ENCODE data around the gene RPP21. TPM values are rescaled to one million over a fixed set of nuclear protein-coding genes. Genes with fewer than 3 reads are reported as not detected.
A peak's percentile ranks its signal among the peaks of the same experiment; 100 is the strongest.

The RPP21 gene
- total and polyA plus RNA-seq, 10 of the 15 experiments (the other 5 are each of a cell fraction or from before 2014, with no cell fraction given), result 14.3 to 94.6 (median 42.1) TPM

DNA sequence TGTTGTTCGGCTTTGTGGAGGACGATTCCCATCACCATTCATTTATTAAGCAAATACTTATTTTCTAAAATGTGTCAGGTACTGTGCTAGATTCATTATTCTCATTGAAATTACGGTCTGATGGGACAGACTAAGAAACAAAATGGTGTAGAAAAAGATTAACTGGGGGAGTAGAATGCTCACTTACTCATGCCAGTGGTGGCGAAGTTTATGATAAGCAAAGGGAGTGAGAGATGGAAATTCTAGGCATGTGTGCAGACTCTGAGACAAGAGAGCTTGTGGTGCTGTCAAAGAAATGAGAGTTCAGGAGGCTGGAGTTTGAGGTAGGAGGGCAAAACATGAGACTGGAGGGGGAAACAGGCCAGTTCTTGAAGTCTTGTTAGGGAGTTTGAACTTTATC is 896 bp downstream of the RPP21 start:
- H3K4me2 ChIP-seq (ENCODE audit: control insufficient read depth, insufficient read depth), result peak overlapping the region; percentile 59
- no peaks in the 10 kb centered on the region for H3K27me3 ChIP-seq (replicated peaks in 1 of 2; ENCODE audit: control insufficient read depth in 2 of 2, insufficient read depth in 2 of 2, low read length in 1 of 2)
- TF ChIP-seq, protein P1, sequence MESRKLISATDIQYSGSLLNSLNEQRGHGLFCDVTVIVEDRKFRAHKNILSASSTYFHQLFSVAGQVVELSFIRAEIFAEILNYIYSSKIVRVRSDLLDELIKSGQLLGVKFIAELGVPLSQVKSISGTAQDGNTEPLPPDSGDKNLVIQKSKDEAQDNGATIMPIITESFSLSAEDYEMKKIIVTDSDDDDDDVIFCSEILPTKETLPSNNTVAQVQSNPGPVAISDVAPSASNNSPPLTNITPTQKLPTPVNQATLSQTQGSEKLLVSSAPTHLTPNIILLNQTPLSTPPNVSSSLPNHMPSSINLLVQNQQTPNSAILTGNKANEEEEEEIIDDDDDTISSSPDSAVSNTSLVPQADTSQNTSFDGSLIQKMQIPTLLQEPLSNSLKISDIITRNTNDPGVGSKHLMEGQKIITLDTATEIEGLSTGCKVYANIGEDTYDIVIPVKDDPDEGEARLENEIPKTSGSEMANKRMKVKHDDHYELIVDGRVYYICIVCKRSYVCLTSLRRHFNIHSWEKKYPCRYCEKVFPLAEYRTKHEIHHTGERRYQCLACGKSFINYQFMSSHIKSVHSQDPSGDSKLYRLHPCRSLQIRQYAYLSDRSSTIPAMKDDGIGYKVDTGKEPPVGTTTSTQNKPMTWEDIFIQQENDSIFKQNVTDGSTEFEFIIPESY (IDR thresholded peaks at IDR 0.05), result no peak
- TF ChIP-seq SMAD1 (IDR thresholded peaks at IDR 0.05; ENCODE audit: low read depth, partially characterized antibody) (no peak), SUPT20H (IDR thresholded peaks at IDR 0.05; ENCODE audit: borderline replicate concordance, control insufficient read depth, low read depth, low read length) (no peak), SIX5 (IDR thresholded peaks at IDR 0.05; ENCODE audit: low read depth, low read length, severe bottlenecking) (no peak), ETV6 (conservative IDR thresholded peaks at IDR 0.05 in 1 of 2, IDR thresholded peaks at IDR 0.05 in 1 of 2; ENCODE audit: borderline replicate concordance in 1 of 2, low read depth in 1 of 2) (no peak), TCF12 (IDR thresholded peaks at IDR 0.05; ENCODE audit: low read depth, low read length) (no peak)
- 42% methylated on average over 4 of the region's 4 CpGs for whole genome bisulfite sequencing (ENCODE audit: insufficient coverage, insufficient replicate concordance, low lambda C conversion rate, missing lambda C conversion rate)
- ChIA-PET POLR2A (interaction anchor here (0.8 to 1.2 kb wide), 2 partner anchors 20 kb away, joined by 3 read pairs; partner anchors contain the start of gene TRIM39), CTCF (interaction anchor here (1.0 kb wide), 2 partner anchors 12 to 107 kb away, joined by 3 to 4 read pairs; no protein-coding TSS in a partner anchor), SMC1A (ENCODE audit: uncharacterized antibody, unreplicated experiment) (no interaction called here), RAD21 (ENCODE audit: unreplicated experiment) (no interaction called here)
- H3K9me3 ChIP-seq (replicated peaks; ENCODE audit: control insufficient read depth, insufficient read depth, low read length), result no peaks in the 10 kb centered on the region
- FAIRE-seq, result no peak
- BruUV-seq (replicated peaks), result TSS peak; percentile 84
- peak overlapping the region; percentile 75 for H3K4me3 ChIP-seq
- peak overlapping the region; percentile 74; the same call in 1 of the 2 replicates for H3K9ac ChIP-seq (ENCODE audit: control insufficient read depth, insufficient read depth, low read length)
- H3K4me1 ChIP-seq (ENCODE audit: control insufficient read depth, insufficient read depth, low read length), result peaks cover 13% of the 10 kb centered on the region
- ATAC-seq, result no peak
- no peak overlapping the region for H3K27ac ChIP-seq (ENCODE audit: control insufficient read depth, insufficient read depth)
- in situ Hi-C loops (cut with MboI) (no loop called here), intact Hi-C loops (cut with micrococcal nuclease; ENCODE audit: unreplicated experiment) (loop anchor here (5.0 kb wide), 2 partner anchors 134 to 211 kb away; partner anchors contain the start of genes GNL1, PRR3 and TRIM26)
- no peak for DNase-seq (ENCODE audit: low read depth, low spot score)
- no peaks in the 10 kb centered on the region for H3K79me2 ChIP-seq (ENCODE audit: control insufficient read depth, insufficient read depth, low read length)
- no peak overlapping the region for H2AFZ ChIP-seq (ENCODE audit: control insufficient read depth, low read depth, low read length)
- no peaks in the 10 kb centered on the region for H4K20me1 ChIP-seq (ENCODE audit: control insufficient read depth, insufficient read depth)
- H3K36me3 ChIP-seq (ENCODE audit: control insufficient read depth in 2 of 2, insufficient read depth in 2 of 2, low read length in 1 of 2), result peaks cover 0 to 2% of the 10 kb centered on the region in 2 experiments; a peak in 1 of 4 replicates
